AG04449 (cell line): ENCODE results near the gene UQCC5.

Experiments
- CTCF ChIA-PET: fragments of 350-600 bp; formaldehyde crosslinking; extraction: SDS; loops from one replicate; lab custom pipeline; 2021; ENCODE audit warnings: antibody characterized with exemption; lab: Yijun Ruan, JAX
- POLR2A ChIA-PET: fragments of 400-600, 350-600 bp; formaldehyde crosslinking; extraction: SDS; loops from one replicate; lab custom pipeline; 2020; ENCODE audit warnings: antibody characterized with exemption, inconsistent platforms; lab: Yijun Ruan, JAX
- DNase-seq: peaks from one replicate; pipeline ENCODE4 v3.0.0-alpha.2; 2010; ENCODE audit warnings: low read depth, low spot score
- H3K4me3 ChIP-seq: 2 replicates; pipeline ENCODE4 v1.5.1; 2011; ENCODE audit warnings: low read depth, mild to moderate bottlenecking, control low read depth, low read length
- TF ChIP-seq, protein P1 (sequence below): IDR thresholded peaks from one replicate; pipeline ENCODE4 v1.5.1; 2011; ENCODE audit warnings: mild to moderate bottlenecking, moderate library complexity, low read length, control low read depth, inconsistent platforms; ENCODE audit not compliant: insufficient read depth; ENCODE audit errors: missing control alignments

The UQCC5 gene

DNA sequence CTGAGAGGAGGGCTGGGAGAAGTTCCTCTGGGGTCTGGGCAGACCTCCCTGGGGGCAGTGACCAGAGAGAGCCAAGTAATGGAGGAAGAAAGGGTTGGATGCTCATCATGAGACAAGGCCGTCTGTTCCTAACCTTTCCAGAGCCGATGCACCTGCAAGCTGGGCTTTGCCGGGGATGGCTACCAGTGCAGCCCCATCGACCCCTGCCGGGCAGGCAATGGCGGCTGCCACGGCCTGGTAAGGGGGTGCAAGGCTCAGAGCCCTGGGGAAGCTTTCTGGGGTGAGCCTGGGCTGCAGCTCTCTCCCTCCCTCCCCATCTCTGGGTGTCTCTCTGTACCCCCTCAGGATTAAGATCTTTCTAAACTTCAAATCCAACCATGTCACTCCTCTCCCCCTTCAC lies 24.9 kb upstream of the UQCC5 start:
- H3K4me3 ChIP-seq, result no peak overlapping the region
- ChIA-PET POLR2A (no interaction called here), CTCF (interaction anchor here (1.2 kb wide), 1 partner anchor 40 kb away, joined by 3 read pairs; no protein-coding TSS in a partner anchor)
- no peak for DNase-seq
- TF ChIP-seq, protein P1, sequence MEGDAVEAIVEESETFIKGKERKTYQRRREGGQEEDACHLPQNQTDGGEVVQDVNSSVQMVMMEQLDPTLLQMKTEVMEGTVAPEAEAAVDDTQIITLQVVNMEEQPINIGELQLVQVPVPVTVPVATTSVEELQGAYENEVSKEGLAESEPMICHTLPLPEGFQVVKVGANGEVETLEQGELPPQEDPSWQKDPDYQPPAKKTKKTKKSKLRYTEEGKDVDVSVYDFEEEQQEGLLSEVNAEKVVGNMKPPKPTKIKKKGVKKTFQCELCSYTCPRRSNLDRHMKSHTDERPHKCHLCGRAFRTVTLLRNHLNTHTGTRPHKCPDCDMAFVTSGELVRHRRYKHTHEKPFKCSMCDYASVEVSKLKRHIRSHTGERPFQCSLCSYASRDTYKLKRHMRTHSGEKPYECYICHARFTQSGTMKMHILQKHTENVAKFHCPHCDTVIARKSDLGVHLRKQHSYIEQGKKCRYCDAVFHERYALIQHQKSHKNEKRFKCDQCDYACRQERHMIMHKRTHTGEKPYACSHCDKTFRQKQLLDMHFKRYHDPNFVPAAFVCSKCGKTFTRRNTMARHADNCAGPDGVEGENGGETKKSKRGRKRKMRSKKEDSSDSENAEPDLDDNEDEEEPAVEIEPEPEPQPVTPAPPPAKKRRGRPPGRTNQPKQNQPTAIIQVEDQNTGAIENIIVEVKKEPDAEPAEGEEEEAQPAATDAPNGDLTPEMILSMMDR, result no peak

DNA sequence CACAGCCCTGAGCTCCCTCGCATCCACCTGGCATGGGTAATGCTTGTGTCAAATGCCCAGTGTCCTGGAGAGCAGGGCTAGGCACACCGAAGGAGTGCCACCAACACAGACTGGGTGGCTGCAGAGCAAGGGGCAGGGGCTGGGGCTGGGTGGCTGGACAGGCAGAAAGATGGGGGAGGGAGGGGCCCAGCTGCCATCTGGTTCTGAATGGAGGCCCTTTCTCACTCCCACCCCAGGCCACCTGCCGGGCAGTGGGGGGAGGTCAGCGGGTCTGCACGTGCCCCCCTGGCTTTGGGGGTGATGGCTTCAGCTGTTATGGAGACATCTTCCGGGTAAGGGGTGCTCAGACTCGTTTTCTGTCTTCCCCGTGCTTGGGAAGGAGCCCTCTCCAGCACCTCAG lies 24.3 kb upstream of the UQCC5 start:
- POLR2A ChIA-PET, result no interaction called here
- no peak for DNase-seq
- TF ChIP-seq, protein P1, result no peak
- H3K4me3 ChIP-seq, result no peak overlapping the region
- CTCF ChIA-PET, result interaction anchor here (1.2 kb wide), 1 partner anchor 40 kb away, joined by 3 read pairs; no protein-coding TSS in a partner anchor

DNA sequence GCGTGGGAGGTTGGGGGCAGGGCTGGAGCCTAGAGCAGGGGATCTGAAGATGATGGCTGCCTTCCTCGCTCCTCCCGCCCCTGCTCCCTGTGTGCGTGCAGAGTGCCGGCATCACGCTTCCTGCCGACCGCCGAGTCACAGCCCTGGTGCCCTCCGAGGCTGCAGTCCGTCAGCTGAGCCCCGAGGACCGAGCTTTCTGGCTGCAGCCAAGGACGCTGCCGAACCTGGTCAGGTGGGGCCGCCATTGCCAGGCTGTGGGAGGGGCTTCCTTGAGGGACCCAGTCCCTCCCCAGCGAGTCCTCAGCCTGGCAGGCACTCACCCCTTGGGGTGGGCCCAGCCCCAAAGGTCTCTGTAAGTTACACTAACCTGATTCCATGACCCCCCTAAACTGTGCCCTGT lies 23.7 kb upstream of the UQCC5 start:
- CTCF ChIA-PET, result no interaction called here
- no peak for DNase-seq
- POLR2A ChIA-PET, result no interaction called here
- TF ChIP-seq, protein P1, result no peak
- no peak overlapping the region for H3K4me3 ChIP-seq

DNA sequence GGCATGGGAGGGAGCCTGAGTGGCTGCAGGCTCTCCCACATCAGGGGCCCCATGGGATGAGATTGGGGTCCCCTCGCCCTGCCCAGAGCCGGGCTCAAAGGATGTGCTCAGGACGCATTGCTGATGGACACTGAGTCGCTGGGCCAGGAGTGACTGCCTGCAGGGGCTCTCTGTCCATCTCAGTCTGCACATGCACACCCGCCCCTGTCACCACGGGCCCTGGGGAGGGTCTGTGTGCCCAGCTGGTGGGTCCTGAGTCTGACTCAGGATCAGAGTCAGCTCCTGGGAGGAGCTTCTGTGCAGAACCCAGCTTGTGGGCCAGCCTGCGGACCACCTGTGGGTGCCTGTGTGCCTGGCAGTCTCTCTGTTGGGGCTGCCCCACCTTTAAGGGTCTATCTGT lies 23.1 kb upstream of the UQCC5 start:
- no peak for DNase-seq
- no peak overlapping the region for H3K4me3 ChIP-seq
- ChIA-PET CTCF (no interaction called here), POLR2A (no interaction called here)
- TF ChIP-seq, protein P1, result no peak

DNA sequence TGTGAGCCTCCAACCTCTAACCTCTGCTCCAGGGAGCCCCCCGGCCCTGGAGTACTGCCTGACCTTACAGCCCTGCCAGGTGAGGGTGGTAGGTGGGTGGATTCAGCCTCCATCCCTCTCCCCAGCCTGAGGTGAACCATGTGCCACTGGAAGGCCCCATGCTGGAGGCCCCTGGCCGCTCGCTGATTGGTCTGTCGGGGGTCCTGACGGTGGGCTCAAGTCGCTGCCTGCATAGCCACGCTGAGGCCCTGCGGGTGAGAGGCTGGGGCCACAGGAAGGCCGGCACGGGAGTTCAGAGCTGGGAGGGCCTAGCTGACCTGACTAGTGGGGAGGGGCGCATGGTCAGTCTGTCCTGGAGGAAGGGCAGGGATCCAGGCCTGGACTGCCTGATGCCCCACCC lies 21.8 kb upstream of the UQCC5 start:
- no peak overlapping the region for H3K4me3 ChIP-seq
- POLR2A ChIA-PET, result no interaction called here
- CTCF ChIA-PET, result no interaction called here
- no peak for DNase-seq
- TF ChIP-seq, protein P1, result no peak

DNA sequence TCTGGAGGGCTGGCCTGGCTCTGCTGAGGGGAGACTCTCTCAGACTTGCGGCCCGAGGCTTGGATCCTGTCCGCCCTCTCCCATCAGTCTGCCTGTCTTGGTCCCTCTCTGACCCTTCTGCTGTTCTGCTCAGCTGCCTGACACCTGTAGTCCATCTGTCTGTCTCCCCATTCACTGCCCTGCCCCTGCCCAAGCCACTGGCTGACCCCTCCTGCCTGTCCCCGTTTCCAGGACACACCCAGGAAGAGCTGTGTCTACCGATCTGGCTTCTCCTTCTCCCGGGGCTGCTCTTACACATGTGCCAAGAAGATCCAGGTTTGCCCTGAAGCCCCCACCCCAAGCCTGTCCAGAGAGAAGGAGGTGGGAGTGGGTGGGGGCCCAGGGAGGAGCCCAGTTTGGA lies 21.2 kb upstream of the UQCC5 start:
- ChIA-PET POLR2A (no interaction called here), CTCF (no interaction called here)
- DNase-seq, result no peak
- H3K4me3 ChIP-seq, result no peak overlapping the region
- TF ChIP-seq, protein P1, result no peak
